ENCODE results near the gene RPRD1B. TPM values are rescaled to one million over a fixed set of nuclear protein-coding genes. Genes with fewer than 3 reads are reported as not detected.
A peak's percentile ranks its signal among the peaks of the same experiment; 100 is the strongest.

The RPRD1B gene
- total RNA-seq, 1 donor from 2014 or later: 37.7 TPM

- H3K9me3 Mint-ChIP-seq: peaks cover 13% of the 10 kb centered on the region
- H3K79me2 ChIP-seq (ENCODE audit: low read depth): peaks cover 38% of the 10 kb centered on the region
- H3K27ac ChIP-seq: no peak overlapping the region
- H3F3A ChIP-seq (ENCODE audit: low read depth): no peaks in the 10 kb centered on the region
- H3K27ac Mint-ChIP-seq: peak overlapping the region; percentile 3
- H4K20me1 ChIP-seq (ENCODE audit: low read depth): no peaks in the 10 kb centered on the region
- no peak for TF ChIP-seq CTCF (IDR thresholded peaks at IDR 0.05)
- no peak for TF ChIP-seq EZH2 (IDR thresholded peaks at IDR 0.05)
- TF ChIP-seq EZH2phosphoT487 (IDR thresholded peaks at IDR 0.05): no peak
- H3K4me1 Mint-ChIP-seq: no peaks in the 10 kb centered on the region
- no peak overlapping the region for H2AFZ ChIP-seq (replicated peaks)
- H3K4me2 ChIP-seq: no peak overlapping the region
- no peak for DNase-seq (ENCODE audit: low spot score)
- peaks cover 6% of the 10 kb centered on the region for H3K4me1 ChIP-seq
- H3K27me3 Mint-ChIP-seq (ENCODE audit: insufficient read depth, low read depth): peaks cover 6% of the 10 kb centered on the region
- H3K9ac ChIP-seq: no peak overlapping the region
- H3K4me3 ChIP-seq: no peak overlapping the region
- H3K27me3 ChIP-seq: no peaks in the 10 kb centered on the region
- no peaks in the 10 kb centered on the region for H3K9me3 ChIP-seq (ENCODE audit: low read depth)
- H3K36me3 Mint-ChIP-seq: peaks cover 53% of the 10 kb centered on the region
- no peaks in the 10 kb centered on the region for H3K36me3 ChIP-seq
- no peak overlapping the region for H3K4me3 Mint-ChIP-seq
Measured at GRCh38 chr20:38085026-38085425, 51.5 kb downstream of the RPRD1B start.

GRCh38 chr20:38089500-38089899 is 56.0 kb downstream of the RPRD1B start:
- H3K27me3 Mint-ChIP-seq (ENCODE audit: insufficient read depth, low read depth): peaks cover 2% of the 10 kb centered on the region
- Histone ChIP-seq H3K27me3 (no peaks in the 10 kb centered on the region), H3K9me3 (ENCODE audit: low read depth) (no peaks in the 10 kb centered on the region), H3K4me2 (no peak overlapping the region), H3F3A (ENCODE audit: low read depth) (no peaks in the 10 kb centered on the region), H3K4me3 (no peak overlapping the region), H2AFZ (replicated peaks) (no peak overlapping the region), H3K27ac (no peak overlapping the region), H3K4me1 (peaks cover 9% of the 10 kb centered on the region), H3K36me3 (no peaks in the 10 kb centered on the region), H3K9ac (no peak overlapping the region), H3K79me2 (ENCODE audit: low read depth) (no peaks in the 10 kb centered on the region), H4K20me1 (ENCODE audit: low read depth) (no peaks in the 10 kb centered on the region)
- H3K27ac Mint-ChIP-seq: no peak overlapping the region
- DNase-seq (ENCODE audit: low spot score): no peak
- H3K36me3 Mint-ChIP-seq: peaks cover 32% of the 10 kb centered on the region
- H3K4me3 Mint-ChIP-seq: no peak overlapping the region
- H3K9me3 Mint-ChIP-seq: no peaks in the 10 kb centered on the region
- H3K4me1 Mint-ChIP-seq: no peaks in the 10 kb centered on the region
- TF ChIP-seq EZH2 (IDR thresholded peaks at IDR 0.05) (no peak), EZH2phosphoT487 (IDR thresholded peaks at IDR 0.05) (no peak), CTCF (IDR thresholded peaks at IDR 0.05) (no peak)

- Mint-ChIP-seq H3K9me3 (no peaks in the 10 kb centered on the region), H3K36me3 (peaks cover 30% of the 10 kb centered on the region), H3K4me1 (no peaks in the 10 kb centered on the region), H3K27me3 (ENCODE audit: insufficient read depth, low read depth) (peaks cover 2% of the 10 kb centered on the region), H3K27ac (no peak overlapping the region), H3K4me3 (no peak overlapping the region)
- H3K36me3 ChIP-seq: no peaks in the 10 kb centered on the region
- no peak overlapping the region for H3K27ac ChIP-seq
- DNase-seq (ENCODE audit: low spot score): no peak
- no peaks in the 10 kb centered on the region for H3K79me2 ChIP-seq (ENCODE audit: low read depth)
- H3K9me3 ChIP-seq (ENCODE audit: low read depth): no peaks in the 10 kb centered on the region
- H4K20me1 ChIP-seq (ENCODE audit: low read depth): no peaks in the 10 kb centered on the region
- TF ChIP-seq CTCF (IDR thresholded peaks at IDR 0.05): no peak
- no peak for TF ChIP-seq EZH2phosphoT487 (IDR thresholded peaks at IDR 0.05)
- TF ChIP-seq EZH2 (IDR thresholded peaks at IDR 0.05): no peak
- no peak overlapping the region for H2AFZ ChIP-seq (replicated peaks)
- peaks cover 12% of the 10 kb centered on the region for H3K4me1 ChIP-seq
- no peak overlapping the region for H3K4me3 ChIP-seq
- H3F3A ChIP-seq (ENCODE audit: low read depth): no peaks in the 10 kb centered on the region
- H3K9ac ChIP-seq: no peak overlapping the region
- H3K4me2 ChIP-seq: no peak overlapping the region
- no peaks in the 10 kb centered on the region for H3K27me3 ChIP-seq
Measured at GRCh38 chr20:38090061-38090460, 56.5 kb downstream of the RPRD1B start.
